Liver (tissue), 9 donors: Measurements from ENCODE around the gene CCDC83. TPM values are rescaled to one million over a fixed set of nuclear protein-coding genes. Genes with fewer than 3 reads are reported as not detected.

Source experiments
- DNase-seq: peaks from one replicate; pipeline ENCODE4 v3.0.0-alpha.2; 2017; ENCODE audit warnings: low spot score
- H3K27ac ChIP-seq, 2 donors: one replicate each; pipeline ENCODE4 v1.7.0; 2013; ENCODE audit warnings: inconsistent platforms in 2 of 2, low read length in 2 of 2, control low read depth in 1 of 2, low read depth in 1 of 2, mild to moderate bottlenecking in 1 of 2
- H3K27me3 ChIP-seq, 4 donors: one replicate each; pipeline versions ENCODE4 v1.6.1 to v1.7.0; 2013; ENCODE audit warnings: low read length in 3 of 4, inconsistent platforms in 1 of 4, mild to moderate bottlenecking in 1 of 4, moderate library complexity in 1 of 4; ENCODE audit not compliant: control insufficient read depth in 4 of 4, insufficient read depth in 4 of 4
- H3K36me3 ChIP-seq, 4 donors: one replicate each; pipeline versions ENCODE4 v1.6.1 to v1.7.0; 2013; ENCODE audit warnings: low read length in 3 of 4, mild to moderate bottlenecking in 3 of 4, low read depth in 1 of 4, moderate library complexity in 1 of 4; ENCODE audit not compliant: control insufficient read depth in 4 of 4, insufficient read depth in 3 of 4
- H3K4me1 ChIP-seq, 4 donors: one replicate each; pipeline versions ENCODE4 v1.6.1 to v1.7.0; 2013; ENCODE audit warnings: low read length in 3 of 4, mild to moderate bottlenecking in 3 of 4, moderate library complexity in 1 of 4; ENCODE audit not compliant: control insufficient read depth in 4 of 4, insufficient read depth in 4 of 4
- H3K4me3 ChIP-seq, 3 donors: one replicate each; pipeline versions ENCODE4 v1.6.1 to v1.7.0; 2013; ENCODE audit warnings: low read length in 3 of 3, control low read depth in 1 of 3, low read depth in 1 of 3, mild to moderate bottlenecking in 1 of 3
- H3K9ac ChIP-seq, 2 donors: one replicate each; pipeline ENCODE4 v1.7.0; 2013; ENCODE audit warnings: low read length in 2 of 2, mild to moderate bottlenecking in 2 of 2, moderate library complexity in 2 of 2, control low read depth in 1 of 2, low read depth in 1 of 2
- H3K9me3 ChIP-seq, 4 donors: one replicate each; pipeline versions ENCODE4 v1.6.1 to v1.7.0; 2013; ENCODE audit warnings: low read length in 3 of 4; ENCODE audit not compliant: control insufficient read depth in 4 of 4
- ATF3 ChIP-seq: IDR thresholded peaks from 2 replicates; pipeline ENCODE4 v1.6.1; 2016; ENCODE audit warnings: antibody characterized with exemption
- CTCF ChIP-seq: fragments of 150-350 bp; IDR thresholded peaks from 2 replicates; pipeline ENCODE4 v1.5.1; 2017; ENCODE audit warnings: improper control_type of control experiment, low read depth, low read length; ENCODE audit not compliant: missing input control
- EGR1 ChIP-seq, 2 donors: IDR thresholded peaks; 2 replicates each; pipeline ENCODE4 v1.6.1; 2016 to 2018; ENCODE audit warnings: antibody characterized with exemption in 2 of 2, low read depth in 2 of 2
- FOXA1 ChIP-seq: IDR thresholded peaks from 2 replicates; pipeline ENCODE4 v1.6.1; 2016; ENCODE audit warnings: antibody characterized with exemption
- FOXA2 ChIP-seq: IDR thresholded peaks from 2 replicates; pipeline ENCODE4 v1.6.1; 2016; ENCODE audit warnings: antibody characterized with exemption
- GABPA ChIP-seq, 2 donors: IDR thresholded peaks in 1 of 2; conservative IDR thresholded peaks in 1 of 2; 2 replicates each; pipeline ENCODE4 v1.6.1; 2016; ENCODE audit warnings: antibody characterized with exemption in 2 of 2, mild to moderate bottlenecking in 1 of 2, moderate library complexity in 1 of 2
- HNF4A ChIP-seq, 2 donors: conservative IDR thresholded peaks; 2 replicates each; pipeline ENCODE4 v1.6.1; 2016; ENCODE audit warnings: antibody characterized with exemption in 2 of 2, mild to moderate bottlenecking in 2 of 2
- HNF4G ChIP-seq: IDR thresholded peaks from 2 replicates; pipeline ENCODE4 v1.6.1; 2016; ENCODE audit warnings: antibody characterized with exemption
- JUND ChIP-seq, 2 donors: IDR thresholded peaks; 2 replicates each; pipeline ENCODE4 v1.6.1; 2016; ENCODE audit warnings: antibody characterized with exemption in 2 of 2
- MAX ChIP-seq: IDR thresholded peaks from 2 replicates; pipeline ENCODE4 v1.6.1; 2016; ENCODE audit warnings: antibody characterized with exemption
- NR2F2 ChIP-seq: IDR thresholded peaks from 2 replicates; pipeline ENCODE4 v1.6.1; 2016; ENCODE audit warnings: antibody characterized with exemption
- RAD21 ChIP-seq, 2 donors: IDR thresholded peaks; 2 replicates each; pipeline ENCODE4 v1.6.1; 2016; ENCODE audit warnings: antibody characterized with exemption in 2 of 2, mild to moderate bottlenecking in 2 of 2
- RXRA ChIP-seq, 2 donors: IDR thresholded peaks; 2 replicates each; pipeline ENCODE4 v1.6.1; 2017 to 2018; ENCODE audit warnings: antibody characterized with exemption in 2 of 2, mild to moderate bottlenecking in 1 of 2
- SP1 ChIP-seq: IDR thresholded peaks from 2 replicates; pipeline ENCODE4 v1.6.1; 2018; ENCODE audit warnings: antibody characterized with exemption, mild to moderate bottlenecking
- TAF1 ChIP-seq: conservative IDR thresholded peaks from 2 replicates; pipeline ENCODE4 v1.6.1; 2016; ENCODE audit warnings: antibody characterized with exemption, mild to moderate bottlenecking
- YY1 ChIP-seq: IDR thresholded peaks from 2 replicates; pipeline ENCODE4 v1.6.1; 2016; ENCODE audit warnings: antibody characterized with exemption, mild to moderate bottlenecking
- ZBTB33 ChIP-seq: IDR thresholded peaks from 2 replicates; pipeline ENCODE4 v1.6.1; 2016; ENCODE audit warnings: antibody characterized with exemption
- WGBS: extraction: QIAGEN DNeasy Blood & Tissue Kit; methylation state at CpG from one replicate; pipeline ENCODE4 v1.1.7; 2013; 5-methylcytosine and 5-hydroxymethylcytosine counted together
- polyA plus RNA-seq, 2 donors: library from polyadenylated mRNA; stranded (reverse) in 1 of 2; unstranded in 1 of 2; fragments of 200-250 nt in 1 of 2; fragments of >200 nt in 1 of 2; fragmentation: Nextera tagmentation in 1 of 2; extraction: Ambion mirVana in 1 of 2; gene quantifications; one replicate each; pipeline versions ENCODE4 v1.2.1 to v1.2.3, GENCODE V29; 2013 to 2015
- total RNA-seq, 2 donors: library from RNA; depleted of rRNA; stranded (reverse); fragments of >200 nt; gene quantifications; one replicate each; pipeline ENCODE4 v1.2.3, GENCODE V29; 2014
- TF ChIP-seq, protein P1 (sequence below): IDR thresholded peaks from 2 replicates; pipeline ENCODE4 v1.6.1; 2016; ENCODE audit warnings: antibody characterized with exemption, mild to moderate bottlenecking
- donor health status: healthy.
- donor health status: healthy.
- donor health status: healthy.
- donor health status: healthy.
- donor health status: healthy.

CCDC83 gene
- total and polyA plus RNA-seq, 4 donors: not detected

DNA sequence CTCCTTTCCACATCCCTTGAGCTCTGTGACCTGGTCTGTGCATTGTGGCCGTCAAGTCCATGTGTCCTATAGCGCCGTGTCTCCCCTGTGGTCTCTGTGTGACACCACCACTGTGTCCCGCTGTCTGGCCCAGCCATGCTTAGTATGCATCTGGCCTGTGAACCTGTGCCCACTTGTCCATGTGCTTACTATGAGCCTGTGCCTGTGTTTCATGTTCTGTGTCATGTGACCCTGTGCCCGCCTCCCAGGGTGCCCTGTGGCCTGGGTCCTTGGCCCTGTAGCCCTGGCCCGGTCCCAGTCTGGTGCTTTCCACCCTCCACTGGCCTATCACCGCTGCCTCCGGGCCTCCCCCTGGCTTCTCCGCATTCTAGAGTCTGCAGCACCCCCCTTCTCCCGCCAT is 80.6 kb downstream of the CCDC83 start (continued):
- TF ChIP-seq MAX (no peak), EGR1 (IDR thresholded peaks at IDR 0.05; ENCODE audit: low read depth in 2 of 2) (no peak), ZBTB33 (no peak), HNF4G (no peak)

- Histone ChIP-seq H3K9ac (no peak overlapping the region), H3K9me3 (peaks cover 0 to 2% (median 0%) of the 10 kb centered on the region in 4 donors), H3K4me1 (peaks cover 2 to 15% (median 8%) of the 10 kb centered on the region in 4 donors), H3K27me3 (no peaks in the 10 kb centered on the region), H3K4me3 (no peak overlapping the region), H3K27ac (no peak overlapping the region), H3K36me3 (no peaks in the 10 kb centered on the region)
- TF ChIP-seq HNF4G (no peak), RAD21 (IDR thresholded peaks at IDR 0.05) (no peak)
- DNase-seq: no peak
- WGBS: 100% methylated on average over 1 of the region's 1 CpG
These were observed 82.7 kb downstream of the CCDC83 start for GRCh38 chr11:85937835-85938234.

DNA sequence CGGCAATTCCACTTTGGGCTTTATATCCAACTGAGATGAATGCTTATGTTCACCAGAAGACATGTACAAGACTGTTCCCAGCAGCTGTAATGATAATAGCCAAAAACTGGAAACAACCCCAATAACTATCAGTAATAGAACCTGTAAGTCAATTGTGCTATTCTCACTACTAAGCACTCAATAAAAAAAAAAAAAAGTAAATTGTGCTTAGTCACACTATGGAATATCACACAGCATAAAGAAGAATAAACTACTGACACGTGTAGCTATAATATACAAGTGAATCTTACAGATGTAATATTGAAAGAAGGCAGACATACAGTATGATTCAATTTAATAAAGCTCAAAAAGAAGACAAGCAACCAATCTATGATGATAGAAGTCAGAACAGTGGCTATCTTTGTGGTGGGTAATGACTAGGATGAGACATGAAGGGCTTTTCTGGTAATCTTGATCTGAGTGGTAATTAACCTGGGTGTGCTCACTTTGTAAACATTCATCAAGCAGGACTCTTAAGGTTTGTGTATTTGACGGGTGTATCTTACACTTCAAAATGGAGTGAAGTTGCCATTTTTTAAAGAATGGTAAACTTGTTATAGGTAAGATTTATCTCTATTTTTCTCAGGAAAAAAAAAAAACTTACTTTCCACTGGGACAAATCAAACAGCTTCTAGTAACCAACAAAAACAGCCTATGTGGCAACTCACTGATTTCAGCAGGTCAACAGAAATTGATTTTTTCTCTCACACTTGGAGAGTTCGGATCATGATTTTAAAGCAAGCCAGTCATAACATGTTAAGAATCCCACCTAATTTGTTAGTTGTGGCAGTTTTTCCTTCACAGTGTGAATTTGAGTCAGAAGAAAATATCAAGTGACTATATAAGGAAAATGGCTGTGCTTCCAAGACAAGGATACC is 84.2 kb downstream of the CCDC83 start:
- H3K27me3 ChIP-seq: no peaks in the 10 kb centered on the region
- no peaks in the 10 kb centered on the region for H3K36me3 ChIP-seq
- no peak overlapping the region for H3K4me3 ChIP-seq
- WGBS: 59% methylated on average over 4 of the region's 4 CpGs
- H3K9me3 ChIP-seq: peaks cover 0 to 2% (median 0%) of the 10 kb centered on the region in 4 donors
- no peak overlapping the region for H3K9ac ChIP-seq
- TF ChIP-seq TAF1 (no peak), EGR1 (IDR thresholded peaks at IDR 0.05; ENCODE audit: low read depth in 2 of 2) (no peak), YY1 (no peak), GABPA (IDR thresholded peaks at IDR 0.05 in 1 of 2, conservative IDR thresholded peaks at IDR 0.05 in 1 of 2) (no peak), NR2F2 (no peak), RXRA (IDR thresholded peaks at IDR 0.05) (peak; percentile 12 to 31), HNF4G (no peak), ZBTB33 (no peak), SP1 (no peak), ATF3 (no peak), HNF4A (conservative IDR thresholded peaks at IDR 0.05) (no peak), FOXA2 (no peak), CTCF (no peak), RAD21 (IDR thresholded peaks at IDR 0.05) (peak in 1 of 2 donors; percentile 20), MAX (no peak), FOXA1 (no peak), JUND (IDR thresholded peaks at IDR 0.05) (peak in 1 of 2 donors; percentile 23)
- TF ChIP-seq, protein P1, sequence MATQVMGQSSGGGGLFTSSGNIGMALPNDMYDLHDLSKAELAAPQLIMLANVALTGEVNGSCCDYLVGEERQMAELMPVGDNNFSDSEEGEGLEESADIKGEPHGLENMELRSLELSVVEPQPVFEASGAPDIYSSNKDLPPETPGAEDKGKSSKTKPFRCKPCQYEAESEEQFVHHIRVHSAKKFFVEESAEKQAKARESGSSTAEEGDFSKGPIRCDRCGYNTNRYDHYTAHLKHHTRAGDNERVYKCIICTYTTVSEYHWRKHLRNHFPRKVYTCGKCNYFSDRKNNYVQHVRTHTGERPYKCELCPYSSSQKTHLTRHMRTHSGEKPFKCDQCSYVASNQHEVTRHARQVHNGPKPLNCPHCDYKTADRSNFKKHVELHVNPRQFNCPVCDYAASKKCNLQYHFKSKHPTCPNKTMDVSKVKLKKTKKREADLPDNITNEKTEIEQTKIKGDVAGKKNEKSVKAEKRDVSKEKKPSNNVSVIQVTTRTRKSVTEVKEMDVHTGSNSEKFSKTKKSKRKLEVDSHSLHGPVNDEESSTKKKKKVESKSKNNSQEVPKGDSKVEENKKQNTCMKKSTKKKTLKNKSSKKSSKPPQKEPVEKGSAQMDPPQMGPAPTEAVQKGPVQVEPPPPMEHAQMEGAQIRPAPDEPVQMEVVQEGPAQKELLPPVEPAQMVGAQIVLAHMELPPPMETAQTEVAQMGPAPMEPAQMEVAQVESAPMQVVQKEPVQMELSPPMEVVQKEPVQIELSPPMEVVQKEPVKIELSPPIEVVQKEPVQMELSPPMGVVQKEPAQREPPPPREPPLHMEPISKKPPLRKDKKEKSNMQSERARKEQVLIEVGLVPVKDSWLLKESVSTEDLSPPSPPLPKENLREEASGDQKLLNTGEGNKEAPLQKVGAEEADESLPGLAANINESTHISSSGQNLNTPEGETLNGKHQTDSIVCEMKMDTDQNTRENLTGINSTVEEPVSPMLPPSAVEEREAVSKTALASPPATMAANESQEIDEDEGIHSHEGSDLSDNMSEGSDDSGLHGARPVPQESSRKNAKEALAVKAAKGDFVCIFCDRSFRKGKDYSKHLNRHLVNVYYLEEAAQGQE: no peak
- peaks cover 2 to 15% (median 8%) of the 10 kb centered on the region in 4 donors for H3K4me1 ChIP-seq
- H3K27ac ChIP-seq: peak overlapping the region in 1 of 2 donors; percentile 30
- no peak for DNase-seq
